DMS53 (cell line): ENCODE measurements around the gene ARL5C.
A peak's percentile ranks its signal among the peaks of the same experiment; 100 is the strongest.

Source experiments
- DNase-seq: peaks from one replicate; lab custom pipeline; 2025; lab: John Stamatoyannopoulos, UW

ARL5C gene

GRCh38 chr17:39165841-39166349 is at the start of gene ARL5C:
TSS of gene ARL5C (minus strand) at chr17:39166161. CDS start at chr17:39165760, 401 bp downstream.
- no peak for DNase-seq

GRCh38 chr17:39213852-39214251 is 47.9 kb upstream of the ARL5C start:
- DNase-seq, result peak; percentile 53

- DNase-seq, result no peak
These were observed 47.0 kb upstream of the ARL5C start for GRCh38 chr17:39212841-39213480.

- no peak for DNase-seq
These were observed 46.3 kb upstream of the ARL5C start for GRCh38 chr17:39212195-39212810.

GRCh38 chr17:39210093-39210434 is 44.1 kb upstream of the ARL5C start:
- DNase-seq, result no peak

GRCh38 chr17:39209317-39210092 is 43.5 kb upstream of the ARL5C start:
- DNase-seq, result peak; percentile 59

- DNase-seq, result peak; percentile 70
These were observed 42.9 kb upstream of the ARL5C start for GRCh38 chr17:39208893-39209292.

GRCh38 chr17:39208136-39208535 is 42.2 kb upstream of the ARL5C start:
- DNase-seq, result no peak

GRCh38 chr17:39205112-39205526 is 39.2 kb upstream of the ARL5C start:
- peak; percentile 44 for DNase-seq

GRCh38 chr17:39204245-39204644 is 38.3 kb upstream of the ARL5C start:
- no peak for DNase-seq

GRCh38 chr17:39200957-39201510 is 35.1 kb upstream of the ARL5C start:
- DNase-seq, result peak; percentile 26

- peak; percentile 89 for DNase-seq
These were observed 34.3 kb upstream of the ARL5C start, which contains the start of gene RPL19 for GRCh38 chr17:39200070-39200879. TSS of gene RPL19 (plus strand) at chr17:39200283. CDS start at chr17:39200345, 62 bp downstream.

GRCh38 chr17:39199820-39200069 is 33.8 kb upstream of the ARL5C start:
- DNase-seq, result peak; percentile 95

- no peak for DNase-seq
These were observed 32.2 kb upstream of the ARL5C start for GRCh38 chr17:39198186-39198566.

GRCh38 chr17:39197380-39198185 is 31.6 kb upstream of the ARL5C start, which contains the start of gene CACNB1:
TSS of gene CACNB1 (minus strand) at chr17:39197669. CDS start at chr17:39197495, 174 bp downstream.
- DNase-seq, result peak; percentile 85

GRCh38 chr17:39196808-39197291 is 30.9 kb upstream of the ARL5C start:
- DNase-seq, result peak; percentile 51

- no peak for DNase-seq
These were observed 30.4 kb upstream of the ARL5C start for GRCh38 chr17:39196241-39196807.

- no peak for DNase-seq
These were observed 29.7 kb upstream of the ARL5C start for GRCh38 chr17:39195568-39196160.

- DNase-seq, result no peak
These were observed 29.1 kb upstream of the ARL5C start for GRCh38 chr17:39194985-39195524.
